Measurements from ENCODE around the gene AGBL4. TPM values are rescaled to one million over a fixed set of nuclear protein-coding genes. Genes with fewer than 3 reads are reported as not detected.

Gene AGBL4
- total and polyA plus RNA-seq, 7 experiments from 2014 or later, result 0.27 TPM; not detected in 6

- Histone ChIP-seq H3K9me3 (ENCODE audit: control insufficient read depth in 2 of 3, low read length in 3 of 3) (no peaks in the 10 kb centered on the region), H3K27ac (ENCODE audit: low read depth, low read length) (no peak overlapping the region), H3K36me3 (ENCODE audit: control insufficient read depth in 2 of 3, insufficient read depth in 3 of 3, low read length in 3 of 3) (no peaks in the 10 kb centered on the region), H3K27me3 (ENCODE audit: control insufficient read depth in 2 of 2, insufficient read depth in 2 of 2, low read length in 2 of 2) (no peaks in the 10 kb centered on the region), H3K4me1 (ENCODE audit: control insufficient read depth in 2 of 2, insufficient read depth in 2 of 2, low read length in 2 of 2) (no peaks in the 10 kb centered on the region), H3K4me3 (ENCODE audit: low read length) (no peak overlapping the region)
- DNase-seq (no peak), ATAC-seq (no peak)
- CTCF ChIA-PET, result no interaction called here
- peaks cover 0 to 15% (median 3%) of the 10 kb centered on the region in 11 donors for H3K9me3 Mint-ChIP-seq
- H3K27me3 Mint-ChIP-seq, result peaks cover 0 to 7% (median 3%) of the 10 kb centered on the region in 5 donors
- H3K27ac Mint-ChIP-seq, result no peak overlapping the region
- intact Hi-C loops (cut with micrococcal nuclease), result no loop called here
- H3K36me3 Mint-ChIP-seq, result no peaks in the 10 kb centered on the region
- POLR2A ChIA-PET, result no interaction called here
- H3K4me3 Mint-ChIP-seq, result no peak overlapping the region
- H3K4me1 Mint-ChIP-seq, result no peaks in the 10 kb centered on the region
Measured at GRCh38 chr1:49408346-49408745, 615.4 kb downstream of the AGBL4 start.

- DNase-seq (no peak), ATAC-seq (no peak)
- Histone ChIP-seq H3K4me3 (ENCODE audit: low read length) (no peak overlapping the region), H3K9me3 (ENCODE audit: control insufficient read depth in 2 of 3, low read length in 3 of 3) (no peaks in the 10 kb centered on the region), H3K4me1 (ENCODE audit: control insufficient read depth in 2 of 2, insufficient read depth in 2 of 2, low read length in 2 of 2) (no peaks in the 10 kb centered on the region), H3K36me3 (ENCODE audit: control insufficient read depth in 2 of 3, insufficient read depth in 3 of 3, low read length in 3 of 3) (no peaks in the 10 kb centered on the region), H3K27ac (ENCODE audit: low read depth, low read length) (no peak overlapping the region), H3K27me3 (ENCODE audit: control insufficient read depth in 2 of 2, insufficient read depth in 2 of 2, low read length in 2 of 2) (no peaks in the 10 kb centered on the region)
- no peaks in the 10 kb centered on the region for H3K36me3 Mint-ChIP-seq
- peaks cover 0 to 4% (median 0%) of the 10 kb centered on the region in 5 donors for H3K27me3 Mint-ChIP-seq
- CTCF ChIA-PET, result no interaction called here
- H3K27ac Mint-ChIP-seq, result no peak overlapping the region
- H3K4me3 Mint-ChIP-seq, result no peak overlapping the region
- H3K4me1 Mint-ChIP-seq, result no peaks in the 10 kb centered on the region
- intact Hi-C loops (cut with micrococcal nuclease), result no loop called here
- H3K9me3 Mint-ChIP-seq, result peaks cover 0 to 22% (median 6%) of the 10 kb centered on the region in 11 donors
- POLR2A ChIA-PET, result no interaction called here
Measured at GRCh38 chr1:49397086-49397485, 626.7 kb downstream of the AGBL4 start.

GRCh38 chr1:49394200-49394599 lies 629.6 kb downstream of the AGBL4 start:
- ATAC-seq (no peak), DNase-seq (no peak)
- H3K9me3 ChIP-seq (ENCODE audit: control insufficient read depth in 2 of 3, low read length in 3 of 3), result no peaks in the 10 kb centered on the region
- H3K9me3 Mint-ChIP-seq, result peaks cover 0 to 14% (median 3%) of the 10 kb centered on the region in 11 donors
- no peak overlapping the region for H3K27ac ChIP-seq (ENCODE audit: low read depth, low read length)
- no peak overlapping the region for H3K4me3 ChIP-seq (ENCODE audit: low read length)
- H3K27me3 ChIP-seq (ENCODE audit: control insufficient read depth in 2 of 2, insufficient read depth in 2 of 2, low read length in 2 of 2), result no peaks in the 10 kb centered on the region
- H3K4me3 Mint-ChIP-seq, result no peak overlapping the region
- no peaks in the 10 kb centered on the region for H3K36me3 Mint-ChIP-seq
- H3K27me3 Mint-ChIP-seq, result peaks cover 0 to 5% (median 0%) of the 10 kb centered on the region in 5 donors
- H3K27ac Mint-ChIP-seq, result no peak overlapping the region
- ChIA-PET POLR2A (no interaction called here), CTCF (no interaction called here)
- intact Hi-C loops (cut with micrococcal nuclease), result no loop called here
- no peaks in the 10 kb centered on the region for H3K4me1 ChIP-seq (ENCODE audit: control insufficient read depth in 2 of 2, insufficient read depth in 2 of 2, low read length in 2 of 2)
- no peaks in the 10 kb centered on the region for H3K36me3 ChIP-seq (ENCODE audit: control insufficient read depth in 2 of 3, insufficient read depth in 3 of 3, low read length in 3 of 3)
- H3K4me1 Mint-ChIP-seq, result no peaks in the 10 kb centered on the region

GRCh38 chr1:49389699-49390098 lies 634.1 kb downstream of the AGBL4 start:
- H3K36me3 Mint-ChIP-seq, result no peaks in the 10 kb centered on the region
- no peak overlapping the region for H3K27ac Mint-ChIP-seq
- Histone ChIP-seq H3K4me1 (ENCODE audit: control insufficient read depth in 2 of 2, insufficient read depth in 2 of 2, low read length in 2 of 2) (no peaks in the 10 kb centered on the region), H3K4me3 (ENCODE audit: low read length) (no peak overlapping the region), H3K36me3 (ENCODE audit: control insufficient read depth in 2 of 3, insufficient read depth in 3 of 3, low read length in 3 of 3) (no peaks in the 10 kb centered on the region), H3K9me3 (ENCODE audit: control insufficient read depth in 2 of 3, low read length in 3 of 3) (no peaks in the 10 kb centered on the region), H3K27me3 (ENCODE audit: control insufficient read depth in 2 of 2, insufficient read depth in 2 of 2, low read length in 2 of 2) (no peaks in the 10 kb centered on the region), H3K27ac (ENCODE audit: low read depth, low read length) (no peak overlapping the region)
- ATAC-seq (no peak), DNase-seq (no peak)
- ChIA-PET POLR2A (no interaction called here), CTCF (no interaction called here)
- H3K9me3 Mint-ChIP-seq, result peaks cover 0 to 12% (median 3%) of the 10 kb centered on the region in 11 donors
- no peaks in the 10 kb centered on the region for H3K4me1 Mint-ChIP-seq
- intact Hi-C loops (cut with micrococcal nuclease), result no loop called here
- no peak overlapping the region for H3K4me3 Mint-ChIP-seq
- H3K27me3 Mint-ChIP-seq, result peaks cover 0 to 5% (median 0%) of the 10 kb centered on the region in 5 donors

GRCh38 chr1:49364676-49365075 lies 659.1 kb downstream of the AGBL4 start:
- peaks cover 0 to 14% (median 0%) of the 10 kb centered on the region in 11 donors for H3K9me3 Mint-ChIP-seq
- CTCF ChIA-PET, result no interaction called here

GRCh38 chr1:49363628-49364027 lies 660.1 kb downstream of the AGBL4 start:
- Mint-ChIP-seq H3K27me3 (no peaks in the 10 kb centered on the region), H3K4me3 (no peak overlapping the region), H3K9me3 (peaks cover 0 to 14% (median 0%) of the 10 kb centered on the region in 11 donors), H3K4me1 (no peaks in the 10 kb centered on the region), H3K36me3 (peaks cover 0 to 3% (median 0%) of the 10 kb centered on the region in 5 donors), H3K27ac (no peak overlapping the region)
- no peaks in the 10 kb centered on the region for H3K27me3 ChIP-seq (ENCODE audit: control insufficient read depth in 2 of 2, insufficient read depth in 2 of 2, low read length in 2 of 2)
- CTCF ChIA-PET, result no interaction called here
- POLR2A ChIA-PET, result no interaction called here
- DNase-seq, result no peak
- no peak overlapping the region for H3K27ac ChIP-seq (ENCODE audit: low read depth, low read length)
- intact Hi-C loops (cut with micrococcal nuclease), result no loop called here
- no peaks in the 10 kb centered on the region for H3K4me1 ChIP-seq (ENCODE audit: control insufficient read depth in 2 of 2, insufficient read depth in 2 of 2, low read length in 2 of 2)
- no peak overlapping the region for H3K4me3 ChIP-seq (ENCODE audit: low read length)
- H3K36me3 ChIP-seq (ENCODE audit: control insufficient read depth in 2 of 3, insufficient read depth in 3 of 3, low read length in 3 of 3), result no peaks in the 10 kb centered on the region
- no peaks in the 10 kb centered on the region for H3K9me3 ChIP-seq (ENCODE audit: control insufficient read depth in 2 of 3, low read length in 3 of 3)
- ATAC-seq, result no peak

More at GRCh38 chr1:49364676-49365075, 659.1 kb downstream of the AGBL4 start:
- intact Hi-C loops (cut with micrococcal nuclease), result no loop called here
- Mint-ChIP-seq H3K27me3 (no peaks in the 10 kb centered on the region), H3K36me3 (peaks cover 0 to 3% (median 0%) of the 10 kb centered on the region in 5 donors), H3K4me1 (no peaks in the 10 kb centered on the region), H3K27ac (no peak overlapping the region), H3K4me3 (no peak overlapping the region)
- Histone ChIP-seq H3K27me3 (ENCODE audit: control insufficient read depth in 2 of 2, insufficient read depth in 2 of 2, low read length in 2 of 2) (no peaks in the 10 kb centered on the region), H3K9me3 (ENCODE audit: control insufficient read depth in 2 of 3, low read length in 3 of 3) (no peaks in the 10 kb centered on the region), H3K4me1 (ENCODE audit: control insufficient read depth in 2 of 2, insufficient read depth in 2 of 2, low read length in 2 of 2) (no peaks in the 10 kb centered on the region), H3K36me3 (ENCODE audit: control insufficient read depth in 2 of 3, insufficient read depth in 3 of 3, low read length in 3 of 3) (no peaks in the 10 kb centered on the region), H3K4me3 (ENCODE audit: low read length) (no peak overlapping the region), H3K27ac (ENCODE audit: low read depth, low read length) (no peak overlapping the region)
- no peak for DNase-seq
- POLR2A ChIA-PET, result no interaction called here
- no peak for ATAC-seq

- no peak for DNase-seq
- no peaks in the 10 kb centered on the region for H3K36me3 ChIP-seq (ENCODE audit: control insufficient read depth in 2 of 3, insufficient read depth in 3 of 3, low read length in 3 of 3)
- Mint-ChIP-seq H3K27me3 (no peaks in the 10 kb centered on the region), H3K9me3 (peaks cover 0 to 10% (median 1%) of the 10 kb centered on the region in 11 donors), H3K4me1 (no peaks in the 10 kb centered on the region), H3K4me3 (no peak overlapping the region), H3K27ac (no peak overlapping the region), H3K36me3 (peaks cover 0 to 3% (median 0%) of the 10 kb centered on the region in 5 donors)
- no peaks in the 10 kb centered on the region for H3K27me3 ChIP-seq (ENCODE audit: control insufficient read depth in 2 of 2, insufficient read depth in 2 of 2, low read length in 2 of 2)
- H3K4me1 ChIP-seq (ENCODE audit: control insufficient read depth in 2 of 2, insufficient read depth in 2 of 2, low read length in 2 of 2), result no peaks in the 10 kb centered on the region
- H3K4me3 ChIP-seq (ENCODE audit: low read length), result no peak overlapping the region
- H3K9me3 ChIP-seq (ENCODE audit: control insufficient read depth in 2 of 3, low read length in 3 of 3), result no peaks in the 10 kb centered on the region
- no peak overlapping the region for H3K27ac ChIP-seq (ENCODE audit: low read depth, low read length)
- intact Hi-C loops (cut with micrococcal nuclease), result no loop called here
- ChIA-PET POLR2A (no interaction called here), CTCF (no interaction called here)
- no peak for ATAC-seq
Measured at GRCh38 chr1:49358036-49358435, 665.7 kb downstream of the AGBL4 start.

Measured in naive thymus-derived CD4-positive, alpha-beta T cell (primary cell).